ENCODE measurements around the gene SPX. TPM values are rescaled to one million over a fixed set of nuclear protein-coding genes. Genes with fewer than 3 reads are reported as not detected.

SPX gene
- total and polyA plus RNA-seq, 9 donors: 0.16 to 1.1 (median 0.23) TPM; not detected in 3

GRCh38 chr12:21502164-21502496 is 24.0 kb upstream of the SPX start:
- H3K4me1 ChIP-seq (ENCODE audit: insufficient read depth): peaks cover 7% of the 10 kb centered on the region
- no peak for TF ChIP-seq POLR2A (IDR thresholded peaks at IDR 0.05)
- no peak for TF ChIP-seq CTCF (IDR thresholded peaks at IDR 0.05)
- no peak for TF ChIP-seq EP300 (IDR thresholded peaks at IDR 0.05)

GRCh38 chr12:21502872-21503271 is 23.2 kb upstream of the SPX start:
- DNase-seq: no peak
- Histone ChIP-seq H3K4me1 (ENCODE audit: insufficient read depth) (peaks cover 7% of the 10 kb centered on the region), H3K36me3 (no peaks in the 10 kb centered on the region), H3K4me3 (no peak overlapping the region), H3K27ac (no peak overlapping the region), H3K27me3 (no peaks in the 10 kb centered on the region), H3K9me3 (no peaks in the 10 kb centered on the region)
- TF ChIP-seq POLR2A (IDR thresholded peaks at IDR 0.05) (no peak), EP300 (IDR thresholded peaks at IDR 0.05) (no peak), CTCF (IDR thresholded peaks at IDR 0.05) (no peak)
- WGBS, 3 donors: 84 to 95% (median 90%) methylated on average over 1 of the region's 1 CpG
- intact Hi-C loops (cut with DNase I): no loop called here

More at GRCh38 chr12:21502164-21502496, 24.0 kb upstream of the SPX start:
- H3K4me3 ChIP-seq: peak overlapping the region; percentile 95
- H3K27ac ChIP-seq: peak overlapping the region; percentile 31 to 78
- intact Hi-C loops (cut with DNase I): no loop called here
- 0 to 1% (median 0%) methylated on average over 14 of the region's 14 CpGs for WGBS, 3 donors
- no peaks in the 10 kb centered on the region for H3K9me3 ChIP-seq
- DNase-seq: no peak
- H3K36me3 ChIP-seq: no peaks in the 10 kb centered on the region
- H3K27me3 ChIP-seq: no peaks in the 10 kb centered on the region

GRCh38 chr12:21505888-21506287 is 20.2 kb upstream of the SPX start:
- Histone ChIP-seq H3K27ac (no peak overlapping the region), H3K9me3 (no peaks in the 10 kb centered on the region), H3K4me3 (no peak overlapping the region), H3K36me3 (no peaks in the 10 kb centered on the region), H3K27me3 (no peaks in the 10 kb centered on the region), H3K4me1 (ENCODE audit: insufficient read depth) (peaks cover 4% of the 10 kb centered on the region)
- intact Hi-C loops (cut with DNase I): no loop called here
- TF ChIP-seq POLR2A (IDR thresholded peaks at IDR 0.05): no peak
- no peak for TF ChIP-seq CTCF (IDR thresholded peaks at IDR 0.05)
- TF ChIP-seq EP300 (IDR thresholded peaks at IDR 0.05): no peak
- DNase-seq: no peak
- whole genome bisulfite sequencing, 3 donors: 14 to 58% (median 38%) methylated on average over 2 of the region's 2 CpGs

GRCh38 chr12:21507849-21508248 is 18.2 kb upstream of the SPX start:
- Histone ChIP-seq H3K27me3 (no peaks in the 10 kb centered on the region), H3K9me3 (no peaks in the 10 kb centered on the region), H3K27ac (no peak overlapping the region), H3K36me3 (no peaks in the 10 kb centered on the region), H3K4me3 (no peak overlapping the region), H3K4me1 (ENCODE audit: insufficient read depth) (peaks cover 3% of the 10 kb centered on the region)
- TF ChIP-seq CTCF (IDR thresholded peaks at IDR 0.05) (no peak), EP300 (IDR thresholded peaks at IDR 0.05) (no peak), POLR2A (IDR thresholded peaks at IDR 0.05) (no peak)
- 73 to 80% (median 77%) methylated on average over 2 of the region's 2 CpGs for WGBS, 3 donors
- intact Hi-C loops (cut with DNase I): no loop called here
- DNase-seq: no peak

GRCh38 chr12:21509768-21510167 is 16.3 kb upstream of the SPX start:
- Histone ChIP-seq H3K27me3 (no peaks in the 10 kb centered on the region), H3K4me3 (no peak overlapping the region), H3K9me3 (no peaks in the 10 kb centered on the region), H3K27ac (no peak overlapping the region), H3K4me1 (ENCODE audit: insufficient read depth) (no peaks in the 10 kb centered on the region), H3K36me3 (no peaks in the 10 kb centered on the region)
- WGBS, 3 donors: 46 to 49% (median 48%) methylated on average over 2 of the region's 2 CpGs
- DNase-seq: no peak
- intact Hi-C loops (cut with DNase I): no loop called here
- TF ChIP-seq POLR2A (IDR thresholded peaks at IDR 0.05): no peak
- no peak for TF ChIP-seq CTCF (IDR thresholded peaks at IDR 0.05)
- no peak for TF ChIP-seq EP300 (IDR thresholded peaks at IDR 0.05)

Measured in ovary (tissue), 9 donors.